Measurements from ENCODE around the gene HFE. TPM values are rescaled to one million over a fixed set of nuclear protein-coding genes. Genes with fewer than 3 reads are reported as not detected.

The HFE gene
- polyA plus RNA-seq, 1 donor from 2014 or later = not detected

- no peak overlapping the region for H3K9ac ChIP-seq (ENCODE audit: low read length)
- TF ChIP-seq EZH2 (IDR thresholded peaks at IDR 0.05; ENCODE audit: borderline replicate concordance, insufficient read depth, low read length, poor library complexity, severe bottlenecking) (no peak), TAF1 (IDR thresholded peaks at IDR 0.05; ENCODE audit: low read depth) (no peak), CTCF (IDR thresholded peaks at IDR 0.05; ENCODE audit: poor library complexity, severe bottlenecking) (no peak), RAD21 (conservative IDR thresholded peaks at IDR 0.05) (no peak), MXI1 (conservative IDR thresholded peaks at IDR 0.05; ENCODE audit: poor library complexity, severe bottlenecking) (no peak), SMC3 (conservative IDR thresholded peaks at IDR 0.05; ENCODE audit: poor library complexity) (no peak), POLR2AphosphoS5 (IDR thresholded peaks at IDR 0.05) (no peak), EP300 (conservative IDR thresholded peaks at IDR 0.05; ENCODE audit: poor library complexity, severe bottlenecking) (no peak), REST (IDR thresholded peaks at IDR 0.05; ENCODE audit: borderline replicate concordance) (no peak)
- no peaks in the 10 kb centered on the region for H3K27me3 ChIP-seq (ENCODE audit: insufficient read depth, low read depth, low read length)
- H3K4me3 ChIP-seq (ENCODE audit: low read length) = no peak overlapping the region
- H3K79me2 ChIP-seq (replicated peaks; ENCODE audit: insufficient read depth, low read length) = no peaks in the 10 kb centered on the region
- H3F3A ChIP-seq (ENCODE audit: insufficient read depth, low read length, poor library complexity, severe bottlenecking) = no peaks in the 10 kb centered on the region
- H3K36me3 ChIP-seq (ENCODE audit: insufficient read depth, low read length) = no peaks in the 10 kb centered on the region
- no peak overlapping the region for H2AFZ ChIP-seq (ENCODE audit: low read depth, low read length)
- H3K9me2 ChIP-seq (ENCODE audit: insufficient read depth, low read length) = no peaks in the 10 kb centered on the region
- no peaks in the 10 kb centered on the region for H4K20me1 ChIP-seq (ENCODE audit: insufficient read depth)
- H3K9me3 ChIP-seq (ENCODE audit: low read length) = no peaks in the 10 kb centered on the region
- no peak overlapping the region for H3K4me2 ChIP-seq (ENCODE audit: low read length)
- no peak overlapping the region for H3K27ac ChIP-seq (ENCODE audit: low read length)
These were observed 1.1 kb downstream of the HFE start for GRCh38 chr6:26088344-26088743.

- Histone ChIP-seq H3K9me2 (ENCODE audit: insufficient read depth, low read length) (no peaks in the 10 kb centered on the region), H2AFZ (ENCODE audit: low read depth, low read length) (no peak overlapping the region)
These were observed 2.0 kb downstream of the HFE start for GRCh38 chr6:26089272-26089671.

More at GRCh38 chr6:26089272-26089671, 2.0 kb downstream of the HFE start:
- Histone ChIP-seq H3K36me3 (ENCODE audit: insufficient read depth, low read length) (no peaks in the 10 kb centered on the region), H4K20me1 (ENCODE audit: insufficient read depth) (no peaks in the 10 kb centered on the region), H3K27me3 (ENCODE audit: insufficient read depth, low read depth, low read length) (no peaks in the 10 kb centered on the region), H3K79me2 (replicated peaks; ENCODE audit: insufficient read depth, low read length) (no peaks in the 10 kb centered on the region), H3K9ac (ENCODE audit: low read length) (no peak overlapping the region), H3K27ac (ENCODE audit: low read length) (no peak overlapping the region), H3K9me3 (ENCODE audit: low read length) (no peaks in the 10 kb centered on the region), H3K4me2 (ENCODE audit: low read length) (no peak overlapping the region), H3F3A (ENCODE audit: insufficient read depth, low read length, poor library complexity, severe bottlenecking) (no peaks in the 10 kb centered on the region), H3K4me3 (ENCODE audit: low read length) (no peak overlapping the region)
- no peak for TF ChIP-seq EZH2 (IDR thresholded peaks at IDR 0.05; ENCODE audit: borderline replicate concordance, insufficient read depth, low read length, poor library complexity, severe bottlenecking)
- no peak for TF ChIP-seq RAD21 (conservative IDR thresholded peaks at IDR 0.05)
- no peak for TF ChIP-seq CTCF (IDR thresholded peaks at IDR 0.05; ENCODE audit: poor library complexity, severe bottlenecking)
- no peak for TF ChIP-seq REST (IDR thresholded peaks at IDR 0.05; ENCODE audit: borderline replicate concordance)
- TF ChIP-seq EP300 (conservative IDR thresholded peaks at IDR 0.05; ENCODE audit: poor library complexity, severe bottlenecking) = no peak
- no peak for TF ChIP-seq SMC3 (conservative IDR thresholded peaks at IDR 0.05; ENCODE audit: poor library complexity)
- no peak for TF ChIP-seq TAF1 (IDR thresholded peaks at IDR 0.05; ENCODE audit: low read depth)
- TF ChIP-seq MXI1 (conservative IDR thresholded peaks at IDR 0.05; ENCODE audit: poor library complexity, severe bottlenecking) = no peak
- TF ChIP-seq POLR2AphosphoS5 (IDR thresholded peaks at IDR 0.05) = no peak
